Prostate gland (tissue), 2 donors: ENCODE measurements around the gene KRTAP4-7. TPM values are rescaled to one million over a fixed set of nuclear protein-coding genes. Genes with fewer than 3 reads are reported as not detected.
"Not testable (repeated sequence)": the region's sequence is repeated elsewhere in the genome, so short reads cannot be mapped to it uniquely, and the experiment has no call there.

Source experiments
- DNase-seq: peaks from one replicate; pipeline ENCODE4 v3.0.0-alpha.2; 2019; ENCODE audit warnings: low spot score
- H3K27ac ChIP-seq, 2 donors: fragments of 200-600 bp; sonication (generic); 2 replicates each; pipeline ENCODE4 v1.5.1; 2017 to 2019
- H3K27me3 ChIP-seq: fragments of 200-600 bp; sonication (generic); replicated peaks from 2 replicates; pipeline ENCODE4 v1.5.1; 2019; ENCODE audit not compliant: insufficient read depth
- H3K36me3 ChIP-seq, 2 donors: fragments of 200-600 bp; sonication (generic); 1 replicate in 1 of 2; 2 replicates in 1 of 2; pipeline versions ENCODE4 v1.5.1 to v1.8.1; 2017 to 2019
- H3K4me1 ChIP-seq: fragments of 200-600 bp; sonication (generic); replicated peaks from 2 replicates; pipeline ENCODE4 v1.5.1; 2019
- H3K4me3 ChIP-seq, 2 donors: fragments of 200-600 bp; sonication (generic); 2 replicates each; pipeline ENCODE4 v1.5.1; 2017 to 2019
- H3K9me3 ChIP-seq: fragments of 200-600 bp; sonication (generic); 2 replicates; pipeline ENCODE4 v1.5.1; 2017
- POLR2A ChIP-seq: fragments of 450-650 bp; IDR thresholded peaks from one replicate; pipeline ENCODE4 v1.6.1; 2016; ENCODE audit warnings: antibody characterized with exemption, mild to moderate bottlenecking
- POLR2AphosphoS5 ChIP-seq: sonication (generic); formaldehyde crosslinking; IDR thresholded peaks from one replicate; pipeline ENCODE4 v1.6.1; 2017; ENCODE audit warnings: antibody characterized with exemption
- WGBS: methylation state at CpG from one replicate; pipeline ENCODE4 v1.1.5; 2018; 5-methylcytosine and 5-hydroxymethylcytosine counted together
- intact Hi-C: fragments of 100-400 bp; cut with DNase I; formaldehyde crosslinking; loops from one replicate; pipeline ENCODE4 v1.14.2; 2022
- total RNA-seq, 2 donors: library from RNA; depleted of rRNA; stranded (reverse); fragments of >200 nt; gene quantifications; one replicate each; pipeline ENCODE4 v1.1.0, GENCODE V29; 2016
- TF ChIP-seq, protein P1 (sequence below), 4 experiments: fragments of 200-600 bp in 2 of 4; fragments of 450-650 bp in 2 of 4; sonication (generic) in 2 of 4; IDR thresholded peaks; 1 replicate in 3 of 4; 2 replicates in 1 of 4; pipeline ENCODE4 v1.5.1; 2016 to 2019; ENCODE audit warnings: antibody characterized with exemption in 4 of 4, mild to moderate bottlenecking in 2 of 4, moderate library complexity in 2 of 4

The KRTAP4-7 gene
- total RNA-seq, 2 donors from 2014 or later: not detected

DNA sequence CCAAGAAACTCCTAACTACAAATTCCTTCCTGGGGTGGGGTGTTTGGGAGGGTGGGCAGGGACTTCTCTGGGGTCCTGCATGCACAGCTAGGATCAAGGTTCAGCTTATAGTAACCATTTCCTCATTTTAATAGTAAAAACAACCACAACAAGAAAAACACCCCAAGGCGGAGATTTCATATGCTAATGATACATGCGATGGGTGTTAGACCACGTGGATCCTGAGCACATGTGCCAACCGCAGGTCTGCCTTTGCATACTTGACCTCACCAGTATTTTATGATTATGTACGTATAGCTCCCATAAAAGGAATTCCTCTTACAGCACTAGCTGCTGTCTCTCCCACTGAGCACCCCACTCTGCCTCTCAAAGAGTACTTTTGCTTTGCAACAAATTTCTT lies 32.3 kb downstream of the KRTAP4-7 start:
- H3K9me3 ChIP-seq: no peaks in the 10 kb centered on the region
- H3K27me3 ChIP-seq: no peaks in the 10 kb centered on the region
- intact Hi-C loops: no loop called here
- H3K36me3 ChIP-seq: no peaks in the 10 kb centered on the region
- H3K4me1 ChIP-seq: no peaks in the 10 kb centered on the region
- WGBS: 58% methylated on average over 5 of the region's 5 CpGs
- H3K4me3 ChIP-seq: no peak overlapping the region
- TF ChIP-seq POLR2AphosphoS5 (no peak), POLR2A (no peak)
- TF ChIP-seq, protein P1, sequence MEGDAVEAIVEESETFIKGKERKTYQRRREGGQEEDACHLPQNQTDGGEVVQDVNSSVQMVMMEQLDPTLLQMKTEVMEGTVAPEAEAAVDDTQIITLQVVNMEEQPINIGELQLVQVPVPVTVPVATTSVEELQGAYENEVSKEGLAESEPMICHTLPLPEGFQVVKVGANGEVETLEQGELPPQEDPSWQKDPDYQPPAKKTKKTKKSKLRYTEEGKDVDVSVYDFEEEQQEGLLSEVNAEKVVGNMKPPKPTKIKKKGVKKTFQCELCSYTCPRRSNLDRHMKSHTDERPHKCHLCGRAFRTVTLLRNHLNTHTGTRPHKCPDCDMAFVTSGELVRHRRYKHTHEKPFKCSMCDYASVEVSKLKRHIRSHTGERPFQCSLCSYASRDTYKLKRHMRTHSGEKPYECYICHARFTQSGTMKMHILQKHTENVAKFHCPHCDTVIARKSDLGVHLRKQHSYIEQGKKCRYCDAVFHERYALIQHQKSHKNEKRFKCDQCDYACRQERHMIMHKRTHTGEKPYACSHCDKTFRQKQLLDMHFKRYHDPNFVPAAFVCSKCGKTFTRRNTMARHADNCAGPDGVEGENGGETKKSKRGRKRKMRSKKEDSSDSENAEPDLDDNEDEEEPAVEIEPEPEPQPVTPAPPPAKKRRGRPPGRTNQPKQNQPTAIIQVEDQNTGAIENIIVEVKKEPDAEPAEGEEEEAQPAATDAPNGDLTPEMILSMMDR (IDR thresholded peaks at IDR 0.05): no peak
- no peak overlapping the region for H3K27ac ChIP-seq
- no peak for DNase-seq

DNA sequence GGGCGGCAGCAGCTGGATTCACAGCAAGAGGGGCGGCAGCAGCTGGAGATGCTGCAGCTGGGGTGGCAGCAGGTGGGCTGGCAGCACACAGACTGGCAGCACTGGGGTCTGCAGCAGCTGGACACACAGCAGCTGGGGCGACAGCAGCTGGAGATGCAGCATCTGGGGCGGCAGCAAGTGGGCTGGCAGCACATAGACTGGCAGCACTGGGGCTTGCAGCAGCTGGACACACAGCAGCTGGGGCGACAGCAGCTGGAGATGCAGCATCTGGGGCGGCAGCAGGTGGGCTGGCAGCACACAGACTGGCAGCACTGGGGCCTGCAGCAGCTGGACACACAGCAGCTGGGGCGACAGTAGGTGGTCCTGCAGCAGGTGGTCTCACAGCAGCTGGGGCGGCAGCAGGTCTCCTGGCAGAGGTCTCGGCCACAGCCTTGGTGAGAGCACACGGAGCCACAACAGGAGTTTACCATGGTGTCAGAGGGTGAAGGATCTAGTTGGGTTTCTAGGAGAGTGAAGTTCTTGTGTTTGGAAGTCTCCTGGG lies 34.0 kb downstream of the KRTAP4-7 start, which contains the start of gene KRTAP4-11:
TSS of gene KRTAP4-11 (minus strand) at position 528 of the 541 bp plus-strand sequence. CDS start at position 470, 58 bp downstream.
- H3K4me1 ChIP-seq, H3K4me3 ChIP-seq, H3K27ac ChIP-seq, H3K36me3 ChIP-seq, DNase-seq, intact Hi-C loops, H3K9me3 ChIP-seq, H3K27me3 ChIP-seq: not testable (repeated sequence)
- 84% methylated on average over 9 of the region's 10 CpGs for WGBS

DNA sequence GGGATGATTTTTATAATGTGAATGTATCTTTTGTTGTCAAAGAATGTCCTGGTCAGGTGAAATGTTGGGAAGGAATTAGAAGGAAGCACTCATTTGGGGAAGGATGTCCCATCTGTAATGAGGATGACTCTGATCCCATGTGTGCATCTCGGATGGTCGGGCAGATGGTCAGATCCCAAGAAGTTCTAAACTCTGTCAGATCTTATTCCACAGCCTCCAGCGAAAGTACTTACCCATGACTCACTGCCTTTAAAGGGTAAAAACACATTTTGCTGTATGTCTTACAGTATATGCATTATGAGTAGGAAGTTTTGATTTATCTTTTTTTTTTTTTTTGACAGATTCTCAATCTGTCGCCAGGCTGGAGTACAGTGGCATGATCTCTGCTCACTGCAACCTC lies 34.8 kb downstream of the KRTAP4-7 start:
- Histone ChIP-seq H3K36me3 (no peaks in the 10 kb centered on the region), H3K27ac (no peak overlapping the region), H3K4me3 (no peak overlapping the region), H3K9me3 (no peaks in the 10 kb centered on the region), H3K27me3 (no peaks in the 10 kb centered on the region), H3K4me1 (no peaks in the 10 kb centered on the region)
- WGBS: 95% methylated on average over 4 of the region's 4 CpGs
- intact Hi-C loops: no loop called here
- TF ChIP-seq POLR2AphosphoS5 (no peak), POLR2A (no peak)
- TF ChIP-seq, protein P1 (IDR thresholded peaks at IDR 0.05): no peak
- no peak for DNase-seq

DNA sequence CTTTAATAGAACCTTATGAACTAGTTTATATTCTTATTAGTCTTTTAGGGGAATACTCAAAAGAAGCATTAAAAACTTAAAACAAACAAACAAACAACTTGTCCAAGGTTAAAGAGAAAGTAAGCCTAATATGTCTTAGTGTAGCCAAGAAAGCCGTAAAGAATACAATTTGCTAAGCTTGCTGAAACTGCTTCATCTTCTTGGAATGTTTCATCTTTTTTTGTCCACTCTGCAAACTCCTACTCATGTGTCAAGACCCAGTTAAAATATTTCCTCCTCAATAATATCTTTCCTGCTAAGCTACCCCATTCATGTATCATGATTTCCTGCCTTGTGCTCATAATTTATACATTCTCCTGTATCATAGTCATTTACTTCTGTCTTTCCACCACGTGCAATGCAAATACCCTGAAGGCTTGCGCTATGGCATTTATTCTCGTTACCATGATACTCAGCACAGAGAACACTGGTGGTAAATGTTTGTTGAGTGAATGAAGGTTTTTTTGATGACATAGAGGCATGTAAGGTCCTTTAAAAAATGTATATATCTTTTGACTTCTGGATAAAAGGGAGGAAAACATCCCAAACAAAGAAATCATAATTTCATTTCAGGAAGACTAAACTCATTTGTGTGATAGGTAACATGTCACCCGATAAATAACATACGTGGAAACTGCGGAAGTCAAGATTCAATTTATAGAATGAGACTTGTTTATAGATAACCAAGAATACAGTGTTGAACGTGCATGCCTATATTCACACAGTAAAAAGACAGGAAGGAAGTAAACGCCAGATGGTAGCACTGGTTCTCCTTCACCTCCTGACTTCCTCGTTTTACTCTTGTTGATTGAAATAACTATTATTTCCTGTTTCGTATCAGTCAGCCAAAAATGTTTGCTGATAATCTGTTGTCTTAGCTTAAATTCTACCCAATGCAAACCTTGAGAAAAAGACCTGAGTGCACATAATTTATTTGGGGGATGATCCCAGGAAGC lies 36.0 kb downstream of the KRTAP4-7 start:
- H3K4me1 ChIP-seq, H3K4me3 ChIP-seq, H3K27ac ChIP-seq, H3K27me3 ChIP-seq, H3K36me3 ChIP-seq, DNase-seq, H3K9me3 ChIP-seq, intact Hi-C loops: not testable (repeated sequence)
- 78% methylated on average over 11 of the region's 11 CpGs for WGBS

DNA sequence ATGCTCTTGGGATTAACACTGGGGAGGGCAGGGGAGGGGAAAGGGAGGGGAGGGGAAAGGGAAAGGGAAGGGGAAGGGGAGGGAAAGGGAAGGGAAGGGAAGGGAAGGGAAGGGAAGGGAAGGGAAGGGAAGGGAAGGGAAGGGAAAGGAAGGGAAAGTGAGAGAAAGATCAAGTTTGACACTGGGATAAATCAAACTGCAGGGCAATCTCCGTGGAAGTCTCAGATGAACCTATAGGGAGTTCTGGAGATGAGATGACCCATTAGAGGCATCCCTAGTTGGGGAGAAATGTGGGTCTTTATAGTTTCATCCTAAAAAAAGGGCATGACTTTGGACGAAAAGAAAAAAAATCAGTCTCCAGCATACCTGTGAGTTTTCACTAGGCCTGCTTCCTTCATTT lies 37.8 kb downstream of the KRTAP4-7 start:
- no peaks in the 10 kb centered on the region for H3K9me3 ChIP-seq
- no peak for DNase-seq
- no peaks in the 10 kb centered on the region for H3K27me3 ChIP-seq
- TF ChIP-seq POLR2AphosphoS5 (no peak), POLR2A (no peak)
- TF ChIP-seq, protein P1 (IDR thresholded peaks at IDR 0.05): no peak
- 88% methylated on average over 2 of the region's 2 CpGs for WGBS
- H3K36me3 ChIP-seq: no peaks in the 10 kb centered on the region
- H3K4me1 ChIP-seq: no peaks in the 10 kb centered on the region
- intact Hi-C loops: no loop called here
- H3K4me3 ChIP-seq: no peak overlapping the region
- no peak overlapping the region for H3K27ac ChIP-seq

DNA sequence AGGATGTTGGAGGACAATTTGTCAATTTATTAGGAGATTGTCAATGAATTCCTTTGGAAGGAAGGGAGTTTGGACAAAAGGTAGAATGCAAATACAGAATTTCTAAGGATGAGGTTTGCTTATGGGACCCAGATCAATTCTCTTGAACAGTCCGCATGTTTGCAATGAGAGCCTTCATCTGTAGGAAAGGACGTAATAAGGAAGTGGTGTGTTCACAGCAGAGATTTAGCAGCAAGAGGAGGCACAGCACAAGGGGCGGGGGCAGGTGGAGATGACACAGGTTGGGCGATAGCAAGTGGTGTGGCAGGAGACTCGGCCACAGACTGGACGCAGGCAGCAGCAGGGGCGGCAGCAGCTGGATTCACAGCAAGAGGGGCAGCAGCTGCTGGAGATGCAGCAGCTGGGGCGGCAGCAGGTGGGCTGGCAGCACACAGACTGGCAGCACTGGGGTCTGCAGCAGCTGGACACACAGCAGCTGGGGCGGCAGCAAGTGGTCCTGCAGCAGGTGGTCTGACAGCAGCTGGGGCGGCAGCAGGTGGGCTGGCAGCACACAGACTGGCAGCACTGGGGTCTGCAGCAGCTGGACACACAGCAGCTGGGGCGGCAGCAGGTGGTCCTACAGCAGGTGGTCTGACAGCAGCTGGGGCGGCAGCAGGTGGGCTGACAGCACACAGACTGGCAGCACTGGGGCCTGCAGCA lies 39.5 kb downstream of the KRTAP4-7 start:
- H3K9me3 ChIP-seq, H3K4me3 ChIP-seq: not testable (repeated sequence)
- WGBS: 89% methylated on average over 12 of the region's 12 CpGs

DNA sequence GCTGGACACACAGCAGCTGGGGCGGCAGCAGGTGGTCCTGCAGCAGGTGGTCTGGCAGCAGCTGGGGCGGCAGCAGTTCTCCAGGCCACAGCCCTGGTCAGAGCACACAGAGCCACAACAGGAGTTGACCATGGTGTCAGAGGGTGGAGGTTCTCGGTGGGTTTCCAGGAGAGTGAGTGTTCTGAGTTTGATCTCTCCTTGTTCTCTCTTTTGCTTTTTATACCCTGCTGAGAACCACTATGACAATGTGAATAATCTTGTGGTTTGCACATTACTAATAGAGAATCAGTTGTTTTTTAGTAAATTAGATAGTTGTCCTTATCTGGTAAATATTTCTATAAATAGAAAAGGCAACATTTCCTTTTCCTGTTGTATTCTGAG lies 40.0 kb downstream of the KRTAP4-7 start, which contains the start of gene KRTAP4-12:
TSS of gene KRTAP4-12 (minus strand) at position 192 of the 381 bp plus-strand sequence. CDS start at position 132, 60 bp downstream.
- H3K27me3 ChIP-seq, H3K4me3 ChIP-seq: not testable (repeated sequence)
- WGBS: 90% methylated on average over 3 of the region's 3 CpGs

More for the DNA sequence above, 39.5 kb downstream of the KRTAP4-7 start:
- H3K27ac ChIP-seq, H3K27me3 ChIP-seq, H3K36me3 ChIP-seq, intact Hi-C loops, H3K4me1 ChIP-seq, DNase-seq: not testable (repeated sequence)

More for the DNA sequence above, 40.0 kb downstream of the KRTAP4-7 start, which contains the start of gene KRTAP4-12:
- intact Hi-C loops, H3K4me1 ChIP-seq, H3K36me3 ChIP-seq, H3K9me3 ChIP-seq, DNase-seq, H3K27ac ChIP-seq: not testable (repeated sequence)
